Spleen (tissue), 13 donors: ENCODE measurements around the gene SMIM12. TPM values are rescaled to one million over a fixed set of nuclear protein-coding genes. Genes with fewer than 3 reads are reported as not detected.

Source experiments
- DNase-seq: peaks from one replicate; pipeline ENCODE4 v3.0.0-alpha.2; 2020
- H3K27ac ChIP-seq, 8 donors: fragments of 200-600 bp; sonication (generic) in 7 of 8; 1 replicate in 4 of 8; 2 replicates in 4 of 8; pipeline versions ENCODE4 v1.5.0 to v1.8.0; 2016 to 2021; ENCODE audit warnings: inconsistent platforms in 4 of 8, mild to moderate bottlenecking in 4 of 8, moderate library complexity in 1 of 8
- H3K27me3 ChIP-seq, 7 donors: fragments of 200-600 bp; sonication (generic) in 6 of 7; replicated peaks in 1 of 7; 1 replicate in 4 of 7; 2 replicates in 3 of 7; pipeline versions ENCODE4 v1.5.0 to v1.8.0; 2016 to 2021; ENCODE audit warnings: inconsistent platforms in 3 of 7, mild to moderate bottlenecking in 1 of 7
- H3K36me3 ChIP-seq, 6 donors: fragments of 200-600 bp; sonication (generic) in 5 of 6; 1 replicate in 4 of 6; 2 replicates in 2 of 6; pipeline versions ENCODE4 v1.5.0 to v1.8.0; 2016 to 2021; ENCODE audit warnings: inconsistent platforms in 2 of 6
- H3K4me1 ChIP-seq, 6 donors: fragments of 200-600 bp; sonication (generic) in 5 of 6; 1 replicate in 3 of 6; 2 replicates in 3 of 6; pipeline versions ENCODE4 v1.5.0 to v1.8.0; 2016 to 2021; ENCODE audit warnings: inconsistent platforms in 3 of 6
- H3K4me3 ChIP-seq, 8 donors: fragments of 200-600 bp; sonication (generic) in 7 of 8; 1 replicate in 4 of 8; 2 replicates in 4 of 8; pipeline versions ENCODE4 v1.5.0 to v1.8.0; 2016 to 2021; ENCODE audit warnings: inconsistent platforms in 4 of 8, mild to moderate bottlenecking in 4 of 8, moderate library complexity in 2 of 8
- H3K9me3 ChIP-seq, 8 donors: fragments of 200-600 bp; sonication (generic) in 7 of 8; 1 replicate in 4 of 8; 2 replicates in 4 of 8; pipeline versions ENCODE4 v1.5.0 to v1.8.0; 2016 to 2021; ENCODE audit warnings: inconsistent platforms in 4 of 8
- CTCF ChIP-seq, 11 experiments: fragments of 200-600 bp in 7 of 11; fragments of 450-650 bp in 4 of 11; sonication (generic) in 4 of 11; IDR thresholded peaks in 8 of 11; conservative IDR thresholded peaks in 3 of 11; 1 replicate in 7 of 11; 2 replicates in 4 of 11; pipeline versions ENCODE4 v1.4.0 to v1.8.0; 2016 to 2021; ENCODE audit warnings: antibody characterized with exemption in 11 of 11, inconsistent platforms in 4 of 11, mild to moderate bottlenecking in 1 of 11
- POLR2A ChIP-seq, 3 donors: fragments of 450-650 bp; IDR thresholded peaks; one replicate each; pipeline ENCODE4 v1.5.1; 2017; ENCODE audit warnings: antibody characterized with exemption in 3 of 3, mild to moderate bottlenecking in 1 of 3
- POLR2AphosphoS5 ChIP-seq, 3 donors: sonication (generic); formaldehyde crosslinking; IDR thresholded peaks; one replicate each; pipeline ENCODE4 v1.5.1; 2017; ENCODE audit warnings: antibody characterized with exemption in 3 of 3
- WGBS, 5 donors: extraction: QIAGEN DNeasy Blood & Tissue Kit in 3 of 5; methylation state at CpG; one replicate each; pipeline versions ENCODE4 v1.1.5 to v1.1.7; 2013 to 2018; 5-methylcytosine and 5-hydroxymethylcytosine counted together
- intact Hi-C: fragments of 100-400 bp; cut with DNase I; formaldehyde crosslinking; loops from one replicate; pipeline ENCODE4 v1.15.0; 2023; ENCODE audit warnings: low total_unique reads
- long read RNA-seq, 2 donors: transcript quantifications; one replicate each; lab custom pipeline, GENCODE V29; 2026
- polyA plus RNA-seq, 3 donors: library from polyadenylated mRNA; stranded (reverse); fragments of 200-250 nt; gene quantifications; one replicate each; pipeline ENCODE4 v1.2.1, GENCODE V29; 2013
- total RNA-seq, 7 donors: library from RNA; depleted of rRNA in 3 of 7; stranded (reverse); fragments of >200 nt in 3 of 7; fragmentation: NEBNext Ultra II Directional in 4 of 7; extraction: Animal tissue kit (Norgen Biotek cat#: 25700) in 4 of 7; gene quantifications; one replicate each; pipeline versions ENCODE4 v1.1.0 to v1.2.1, GENCODE V29; 2016 to 2021
- donor health status: healthy with polysubstance abuse.
- donor health status: DM: no; HTN: no; CAD: no; lungs with moderate emphysema.
- donor health status: DM: no; HTN: no; CAD: no.
- donor health status: Bipolar disorder and iron deficiency.
- donor health status: healthy.
- donor health status: DM: no; HTN: no; CAD: no.
- donor health status: DM: yes; HTN: yes; CAD: no.

The SMIM12 gene
- total RNA-seq (10 to 100 TPM; 26.9 to 39.6 (median 35.6) TPM), polyA plus RNA-seq (10 to 100 TPM; 15.3 to 31.7 (median 28.1) TPM)
- long read RNA-seq, donor 1, transcript SMIM12-202 (2 exons, 897 nt) = minor isoform, 6 of 31 reads
- long read RNA-seq, donor 1, transcript SMIM12-206 (2 exons, 3,454 nt) = major isoform, 24 of 31 reads
- long read RNA-seq, donor 1, partial matches to known transcripts = 0 of 31 reads
- long read RNA-seq, donor 1, other reads (novel, unspliced or antisense) = 0 of 31 reads
- long read RNA-seq, donor 2, transcript SMIM12-206 (2 exons, 3,454 nt) = major isoform, 12 of 14 reads
- long read RNA-seq, donor 2, partial matches to known transcripts = 0 of 14 reads
- long read RNA-seq, donor 2, other reads (novel, unspliced or antisense) = 0 of 14 reads

- TF ChIP-seq POLR2A (IDR thresholded peaks at IDR 0.05) = peak in 2 of 3 donors; percentile 73 to 87
- peak; percentile 85 to 96 (median 88) for TF ChIP-seq CTCF (IDR thresholded peaks at IDR 0.05 in 8 of 11, conservative IDR thresholded peaks at IDR 0.05 in 3 of 11)
- peak; percentile 98 for TF ChIP-seq POLR2AphosphoS5 (IDR thresholded peaks at IDR 0.05)
- peak within 1 kb of the TSS; percentile 75 to 94 (median 90) for H3K27ac ChIP-seq
- H3K27me3 ChIP-seq = no peaks in the 10 kb centered on the region
- peak within 1 kb of the TSS; percentile 82 to 95 (median 88) for H3K4me3 ChIP-seq
- DNase-seq = peak; percentile 98
- H3K36me3 ChIP-seq = peaks cover 4 to 20% (median 14%) of the 10 kb centered on the region in 6 donors
- intact Hi-C loops = no loop called here
- no peaks in the 10 kb centered on the region for H3K9me3 ChIP-seq
- WGBS, 5 donors = 1% methylated on average over 40 to 47 of the region's 47 CpGs
- H3K4me1 ChIP-seq = peaks cover 23 to 72% (median 39%) of the 10 kb centered on the region in 6 donors
These were observed at the start of gene SMIM12 for GRCh38 chr1:34859446-34860200. TSS of gene SMIM12 (minus strand) at chr1:34859749. CDS start at chr1:34855977, 3,772 bp downstream.

- no peaks in the 10 kb centered on the region for H3K9me3 ChIP-seq
- H3K27me3 ChIP-seq = peaks cover 0 to 8% (median 0%) of the 10 kb centered on the region in 7 donors
- no peak for DNase-seq
- no peaks in the 10 kb centered on the region for H3K36me3 ChIP-seq
- WGBS, 5 donors = 58 to 68% (median 63%) methylated on average over 3 of the region's 3 CpGs
- H3K4me3 ChIP-seq = no peak overlapping the region
- intact Hi-C loops = no loop called here
- TF ChIP-seq CTCF (IDR thresholded peaks at IDR 0.05 in 8 of 11, conservative IDR thresholded peaks at IDR 0.05 in 3 of 11) (no peak), POLR2A (IDR thresholded peaks at IDR 0.05) (no peak), POLR2AphosphoS5 (IDR thresholded peaks at IDR 0.05) (no peak)
- no peak overlapping the region for H3K27ac ChIP-seq
- H3K4me1 ChIP-seq = no peaks in the 10 kb centered on the region
These were observed 48.8 kb upstream of the SMIM12 start for GRCh38 chr1:34908369-34908768.

- WGBS, 5 donors = 64 to 71% (median 65%) methylated on average over 5 of the region's 5 CpGs
- Histone ChIP-seq H3K9me3 (no peaks in the 10 kb centered on the region), H3K27me3 (peaks cover 0 to 8% (median 0%) of the 10 kb centered on the region in 7 donors), H3K36me3 (no peaks in the 10 kb centered on the region), H3K27ac (no peak overlapping the region), H3K4me1 (no peaks in the 10 kb centered on the region), H3K4me3 (no peak overlapping the region)
- intact Hi-C loops = no loop called here
- TF ChIP-seq CTCF (IDR thresholded peaks at IDR 0.05 in 8 of 11, conservative IDR thresholded peaks at IDR 0.05 in 3 of 11) = no peak
- TF ChIP-seq POLR2AphosphoS5 (IDR thresholded peaks at IDR 0.05) = no peak
- no peak for TF ChIP-seq POLR2A (IDR thresholded peaks at IDR 0.05)
- no peak for DNase-seq
These were observed 48.0 kb upstream of the SMIM12 start for GRCh38 chr1:34907487-34908090.
